K562 (cell line): ENCODE results near the gene SND1. TPM values are rescaled to one million over a fixed set of nuclear protein-coding genes. Genes with fewer than 3 reads are reported as not detected.

ENCODE experiments used
- ATAC-seq: fragments of 200-7000 bp; cut with Tn5 transposase; 3 replicates; pipeline ENCODE4 v1.9.1; 2020; ENCODE audit warnings: moderate library complexity
- BruUV-seq: library from RNA; stranded (reverse); fragments of 400-500 nt; replicated peaks from 2 replicates; lab custom pipeline; 2021; lab: Mats Ljungman, UMichigan
- CTCF ChIA-PET: fragments of 300-600 bp; formaldehyde crosslinking; extraction: SDS; loops from one replicate; lab custom pipeline; 2021; ENCODE audit warnings: low intra/inter-chr PET ratio; lab: Yijun Ruan, JAX
- POLR2A ChIA-PET: fragments of 300-600, 350-650 bp; sonication (Branson Sonifier 250); formaldehyde crosslinking; extraction: SDS; loops from one replicate; lab custom pipeline; 2021; ENCODE audit warnings: antibody characterized with exemption, inconsistent platforms; lab: Yijun Ruan, JAX
- DNase-seq, 4 experiments: peaks; one replicate each; pipeline versions ENCODE4 v3.0.0 to v3.0.0-alpha.2; 2011 to 2018; ENCODE audit warnings: low spot score in 3 of 4, mixed read lengths in 3 of 4; ENCODE audit errors: extremely low read depth in 1 of 4
- FAIRE-seq: peaks from 2 replicates; lab custom pipeline; 2011; peaks lifted over from hg19 to GRCh38; lab: Jason Lieb, UNC
- H2AFZ ChIP-seq: 2 replicates; pipeline ENCODE4 v1.6.0; 2011; ENCODE audit warnings: low read depth, low read length, control low read depth, inconsistent platforms
- H3K27ac ChIP-seq: fragments of 200-600 bp; 3 replicates; pipeline ENCODE4 v1.8.0; 2011; ENCODE audit warnings: low read depth, mild to moderate bottlenecking, control low read depth, inconsistent platforms, low read length, moderate library complexity, mixed read lengths; ENCODE audit errors: extremely low read depth
- H3K27me3 ChIP-seq, 2 experiments: fragments of 300-600 bp in 1 of 2; 2 replicates in 1 of 2; 3 replicates in 1 of 2; pipeline versions ENCODE4 v1.6.0 to v1.8.0; 2011; ENCODE audit warnings: inconsistent platforms in 2 of 2, low read length in 2 of 2, mild to moderate bottlenecking in 1 of 2, mixed read lengths in 1 of 2, moderate library complexity in 1 of 2; ENCODE audit not compliant: control insufficient read depth in 2 of 2, insufficient read depth in 2 of 2
- H3K36me3 ChIP-seq: fragments of 300-600 bp; 3 replicates; pipeline ENCODE4 v1.8.0; 2011; ENCODE audit warnings: mild to moderate bottlenecking, low read length, inconsistent platforms; ENCODE audit not compliant: control insufficient read depth, insufficient read depth
- H3K4me1 ChIP-seq, 2 experiments: fragments of 200-600 bp in 1 of 2; replicated peaks in 1 of 2; 2 replicates in 1 of 2; 3 replicates in 1 of 2; pipeline versions ENCODE4 v1.5.1 to v1.8.0; 2011; ENCODE audit warnings: inconsistent platforms in 2 of 2, low read length in 2 of 2, mild to moderate bottlenecking in 1 of 2, mixed read lengths in 1 of 2, moderate library complexity in 1 of 2; ENCODE audit not compliant: control insufficient read depth in 2 of 2, insufficient read depth in 2 of 2
- H3K4me2 ChIP-seq: 2 replicates; pipeline ENCODE4 v1.6.1; 2011; ENCODE audit warnings: low read length, control low read depth, inconsistent platforms, mixed read lengths; ENCODE audit not compliant: insufficient read depth
- H3K4me3 ChIP-seq: fragments of 200-600 bp; sonication (generic), shearing (Covaris generic); 2 replicates; pipeline ENCODE4 v1.5.1; 2016; ENCODE audit warnings: control low read depth, inconsistent platforms
- H3K79me2 ChIP-seq: fragments of 200-600 bp; 3 replicates; pipeline ENCODE4 v1.8.0; 2011; ENCODE audit warnings: low read length, inconsistent platforms; ENCODE audit not compliant: control insufficient read depth, insufficient read depth
- H3K9ac ChIP-seq, 2 experiments: 2 replicates each; pipeline versions ENCODE4 v1.6.0 to v1.6.1; 2011; ENCODE audit warnings: low read depth in 2 of 2, low read length in 2 of 2, control low read depth in 1 of 2, inconsistent platforms in 1 of 2, mild to moderate bottlenecking in 1 of 2, mixed read lengths in 1 of 2; ENCODE audit not compliant: insufficient read depth in 1 of 2
- H3K9me1 ChIP-seq: one replicate; pipeline ENCODE4 v1.6.0; 2011; ENCODE audit warnings: inconsistent platforms, mild to moderate bottlenecking, low read length, moderate library complexity; ENCODE audit not compliant: control insufficient read depth, insufficient read depth
- H3K9me3 ChIP-seq: replicated peaks from 2 replicates; pipeline ENCODE4 v1.5.1; 2011; ENCODE audit warnings: low read depth, low read length, inconsistent platforms; ENCODE audit not compliant: control insufficient read depth, insufficient read depth
- H4K20me1 ChIP-seq: replicated peaks from 2 replicates; pipeline ENCODE4 v1.6.1; 2011; ENCODE audit warnings: low read length, inconsistent platforms, mixed read lengths; ENCODE audit not compliant: control insufficient read depth, insufficient read depth
- ARID1B ChIP-seq: fragments of 450-650 bp; IDR thresholded peaks from 2 replicates; pipeline ENCODE4 v1.6.1; 2016; ENCODE audit warnings: antibody characterized with exemption, mild to moderate bottlenecking, inconsistent platforms
- CBFA2T3 ChIP-seq: fragments of 450-650 bp; IDR thresholded peaks from 2 replicates; pipeline ENCODE4 v1.6.1; 2017
- DPF2 ChIP-seq: fragments of 450-650 bp; IDR thresholded peaks from 2 replicates; pipeline ENCODE4 v1.6.1; 2016
- ETS1 ChIP-seq: conservative IDR thresholded peaks from 2 replicates; pipeline ENCODE4 v1.6.1; 2011; ENCODE audit warnings: low read depth, mild to moderate bottlenecking, low read length; ENCODE audit not compliant: control insufficient read depth
- MAFG ChIP-seq: fragments of 450-650 bp; conservative IDR thresholded peaks from 2 replicates; pipeline ENCODE4 v1.6.1; 2016; ENCODE audit warnings: missing genetic modification characterization, missing compliant biosample characterization
- MEIS2 ChIP-seq: fragments of 450-650 bp; IDR thresholded peaks from 2 replicates; pipeline ENCODE4 v1.6.1; 2014; ENCODE audit warnings: mild to moderate bottlenecking; ENCODE audit not compliant: partially characterized antibody
- MYC ChIP-seq, 2 experiments: fragments of 250-450 bp in 1 of 2; sonication (Bioruptor Pico) in 1 of 2; IDR thresholded peaks; 2 replicates each; pipeline versions ENCODE4 v1.5.1 to v1.6.1; 2012 to 2021; ENCODE audit warnings: low read depth in 2 of 2, borderline replicate concordance in 1 of 2, improper control_type of control experiment in 1 of 2, low read length in 1 of 2, mild to moderate bottlenecking in 1 of 2, moderate library complexity in 1 of 2
- NFE2 ChIP-seq: IDR thresholded peaks from 2 replicates; pipeline ENCODE4 v1.6.1; 2014; ENCODE audit warnings: antibody characterized with exemption, low read depth
- PBX2 ChIP-seq, 2 experiments: IDR thresholded peaks in 1 of 2; conservative IDR thresholded peaks in 1 of 2; 2 replicates each; pipeline ENCODE4 v1.6.1; 2016; ENCODE audit warnings: low read depth in 2 of 2, mild to moderate bottlenecking in 1 of 2, missing compliant biosample characterization in 1 of 2, missing genetic modification characterization in 1 of 2, moderate library complexity in 1 of 2
- POLR2A ChIP-seq: fragments of 450-650 bp; conservative IDR thresholded peaks from 2 replicates; pipeline ENCODE4 v1.6.1; 2016
- POLR2AphosphoS2 ChIP-seq: IDR thresholded peaks from 2 replicates; pipeline ENCODE4 v1.6.1; 2012; ENCODE audit warnings: low read length, improper control_type of control experiment
- POLR2AphosphoS5 ChIP-seq: IDR thresholded peaks from 2 replicates; pipeline ENCODE4 v1.6.1; 2011; ENCODE audit warnings: mild to moderate bottlenecking, low read depth, low read length, moderate library complexity; ENCODE audit not compliant: control insufficient read depth, insufficient read depth
- PTRF ChIP-seq: fragments of 450-650 bp; IDR thresholded peaks from 2 replicates; pipeline ENCODE4 v1.6.1; 2016; ENCODE audit warnings: mild to moderate bottlenecking, missing genetic modification characterization, missing compliant biosample characterization
- TFAP4 ChIP-seq: sonication (generic); formaldehyde crosslinking; IDR thresholded peaks from 2 replicates; pipeline ENCODE4 v1.8.0; 2022; ENCODE audit warnings: missing genetic modification reagents, mild to moderate bottlenecking, moderate library complexity, borderline replicate concordance
- ZNF184 ChIP-seq: sonication (generic); formaldehyde crosslinking; IDR thresholded peaks from 2 replicates; pipeline ENCODE4 v1.5.0; 2020; ENCODE audit warnings: missing genetic modification reagents
- ZNF316 ChIP-seq: fragments of 450-650 bp; IDR thresholded peaks from 2 replicates; pipeline ENCODE4 v1.6.1; 2016
- WGBS: fragments of 100-300 bp; shearing (Covaris generic); methylation state at CpG from one replicate; pipeline ENCODE4 v1.1.6; 2016; ENCODE audit warnings: low coverage, mixed read lengths; ENCODE audit not compliant: insufficient coverage; ENCODE audit errors: missing lambda C conversion rate; 5-methylcytosine and 5-hydroxymethylcytosine counted together
- in situ Hi-C: fragments of 300-500 bp; cut with MboI; formaldehyde crosslinking; loops from 4 replicates; pipeline ENCODE4 v1.15.0; 2018; ENCODE audit warnings: inconsistent platforms, mixed read lengths
- intact Hi-C: fragments of 100-400 bp; cut with micrococcal nuclease; formaldehyde crosslinking; loops from 2 replicates; pipeline ENCODE4 v1.14.2; 2022
- polyA plus RNA-seq, 8 experiments: library from polyadenylated mRNA; depleted of rRNA in 4 of 8; stranded (reverse) in 5 of 8; unstranded in 3 of 8; fragments of >200 nt; fragmentation: Nextera tagmentation in 2 of 8; fragmentation: Illumina TruSeq in 1 of 8; extraction: Ambion mirVana in 2 of 8; extraction: Trizol in 1 of 8; gene quantifications; 2 replicates each; pipeline versions ENCODE4 v1.2.1 to v1.2.3, GENCODE V29; 2011 to 2014; ENCODE audit warnings: inconsistent platforms in 1 of 8, missing spikeins in 1 of 8
- total RNA-seq, 7 experiments: library from RNA; depleted of rRNA in 6 of 7; stranded (reverse); fragments of >200 nt in 6 of 7; fragmentation: Illumina TruSeq in 2 of 7; extraction: Trizol in 2 of 7; gene quantifications; 2 replicates each; pipeline versions ENCODE4 v1.2.1 to v1.2.3, GENCODE V29; 2011 to 2021; ENCODE audit warnings: low replicate concordance in 1 of 7

SND1 gene
- total and polyA plus RNA-seq, 9 of the 15 experiments (the other 6 are each of a cell fraction or from before 2014, with no cell fraction given): 46.5 to 307 (median 191) TPM

DNA sequence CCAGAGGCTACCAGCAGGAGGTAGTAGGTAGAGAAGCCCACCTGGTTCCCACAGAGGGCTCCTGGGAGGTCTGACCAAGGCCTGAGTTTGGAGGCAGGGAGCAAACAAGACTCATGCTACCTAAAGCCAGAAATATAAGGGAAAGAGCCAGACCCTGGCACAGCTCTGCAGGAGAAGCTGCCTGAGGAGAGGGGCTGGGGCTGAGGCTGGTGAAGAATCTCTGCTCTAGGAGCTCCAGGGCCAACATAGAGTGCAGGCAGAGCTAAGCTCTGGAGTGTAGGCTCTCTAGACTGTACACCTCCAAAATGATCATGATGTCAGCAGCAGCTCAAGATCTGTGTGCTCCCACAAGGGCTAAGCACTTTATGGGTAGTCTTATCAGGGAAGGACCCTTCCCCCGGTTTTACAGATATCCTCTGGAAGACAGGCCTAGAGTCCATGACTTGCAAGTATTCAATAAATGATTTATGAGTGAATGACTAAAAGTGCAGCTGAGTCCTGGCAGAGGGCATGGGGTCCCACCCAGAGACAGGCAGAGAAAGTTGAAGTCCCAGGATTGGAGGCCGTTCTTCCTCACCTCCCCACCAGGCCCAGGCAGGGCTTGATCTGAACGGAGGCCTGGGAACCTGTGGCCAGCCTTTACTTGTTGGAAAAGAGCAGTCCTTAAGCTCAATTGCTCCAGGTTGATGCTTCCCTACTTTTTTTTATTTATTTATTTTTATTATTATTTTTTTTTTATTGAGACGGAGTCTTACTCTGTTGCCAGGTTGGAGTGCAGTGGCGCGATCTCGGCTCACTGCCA is 450.7 kb downstream of the SND1 start:
- Histone ChIP-seq H3K79me2 (no peaks in the 10 kb centered on the region), H2AFZ (no peak overlapping the region), H3K9me1 (no peaks in the 10 kb centered on the region), H3K9ac (peak overlapping the region in 1 of 2 experiments; percentile 2; a peak in 1 of 4 replicates), H3K27me3 (peaks cover 0 to 13% of the 10 kb centered on the region in 2 experiments; a peak in 1 of 5 replicates), H3K36me3 (no peaks in the 10 kb centered on the region), H3K4me2 (no peak overlapping the region), H4K20me1 (no peaks in the 10 kb centered on the region), H3K27ac (no peak overlapping the region), H3K4me1 (peaks cover 15 to 34% of the 10 kb centered on the region in 2 experiments; a peak in 4 of 5 replicates), H3K9me3 (no peaks in the 10 kb centered on the region), H3K4me3 (no peak overlapping the region)
- WGBS: 70% methylated on average over 7 of the region's 7 CpGs
- intact Hi-C loops: no loop called here
- ChIA-PET CTCF (no interaction called here), POLR2A (interaction anchor here (0.6 to 1.7 kb wide), 6 partner anchors 10 to 196 kb away, joined by 3 to 7 read pairs (median 4); no protein-coding TSS in a partner anchor)
- in situ Hi-C loops: no loop called here
- ATAC-seq (peak; percentile 3; the same call in 2 of the 3 replicates), FAIRE-seq (peak; percentile 73), DNase-seq (peak in 1 of 4 experiments; percentile 23)
- no TSS peak for BruUV-seq
- no peak; the same call in 1 of the 2 replicates for TF ChIP-seq PBX2 (CRISPR knock-in tag; IDR thresholded peaks at IDR 0.05; ENCODE audit: low read depth)
- TF ChIP-seq PBX2 (tag; conservative IDR thresholded peaks at IDR 0.05; ENCODE audit: low read depth): peak; percentile 82
- TF ChIP-seq MEIS2: peak; percentile 86
- TF ChIP-seq PTRF (tag): no peak
- peak; percentile 49; the same call in 1 of the 2 replicates for TF ChIP-seq POLR2A
- TF ChIP-seq MYC (IDR thresholded peaks at IDR 0.05; ENCODE audit: low read depth, low read length): no peak
- TF ChIP-seq MYC (CRISPR knock-in tag; IDR thresholded peaks at IDR 0.05; ENCODE audit: borderline replicate concordance, low read depth): 0 out of 2 replicates have a peak, but pooled peaks have one; percentile 38
- TF ChIP-seq POLR2AphosphoS2: peak; percentile 69; the same call in 1 of the 2 replicates
- peak; percentile 82 for TF ChIP-seq MAFG (tag)
- no peak for TF ChIP-seq ZNF184 (CRISPR knock-in tag)
- TF ChIP-seq ZNF316: peak; percentile 40; the same call in 1 of the 2 replicates
- TF ChIP-seq ETS1: no peak
- peak; percentile 59; the same call in 1 of the 2 replicates for TF ChIP-seq NFE2
- TF ChIP-seq ARID1B: peak; percentile 33; the same call in 1 of the 2 replicates
- TF ChIP-seq CBFA2T3: peak; percentile 40
- peak; percentile 41; the same call in 1 of the 2 replicates for TF ChIP-seq DPF2
- 0 out of 2 replicates have a peak, but pooled peaks have one; percentile 13 for TF ChIP-seq TFAP4 (CRISPR knock-in tag)
- TF ChIP-seq POLR2AphosphoS5: peak; percentile 31; the same call in 1 of the 2 replicates
